Progenitor cell of endocrine pancreas (in vitro differentiated cells): ENCODE data around the gene TNNC1. TPM values are rescaled to one million over a fixed set of nuclear protein-coding genes. Genes with fewer than 3 reads are reported as not detected.

Experiments
- DNase-seq: peaks from one replicate; pipeline ENCODE4 v3.0.0; 2021; ENCODE audit warnings: low spot score; ENCODE audit not compliant: unreplicated experiment
- H3K27ac Mint-ChIP-seq: 2 replicates; pipeline ENCODE4 v1.8.0; 2021; ENCODE audit warnings: mild to moderate bottlenecking, moderate library complexity, mixed read lengths
- H3K27me3 Mint-ChIP-seq: 2 replicates; pipeline ENCODE4 v1.8.0; 2021; ENCODE audit warnings: mixed read lengths
- H3K36me3 Mint-ChIP-seq: 2 replicates; pipeline ENCODE4 v1.8.0; 2022; ENCODE audit warnings: mixed read lengths; ENCODE audit not compliant: insufficient read depth
- H3K4me1 Mint-ChIP-seq: 2 replicates; pipeline ENCODE4 v1.8.0; 2021; ENCODE audit warnings: low read depth, mixed read lengths
- H3K4me3 Mint-ChIP-seq: 2 replicates; pipeline ENCODE4 v1.8.0; 2021; ENCODE audit warnings: low read depth, mild to moderate bottlenecking, moderate library complexity, mixed read lengths
- H3K9me3 Mint-ChIP-seq: 2 replicates; pipeline ENCODE4 v1.8.0; 2021; ENCODE audit warnings: low read depth, mixed read lengths
- total RNA-seq: library from RNA; stranded (reverse); gene quantifications from 2 replicates; pipeline ENCODE4 v1.2.1, GENCODE V29; 2021
- TF ChIP-seq, protein P1 (sequence below): fragments of 200-600 bp; sonication (generic); IDR thresholded peaks from one replicate; pipeline ENCODE4 v1.5.0; 2021; ENCODE audit warnings: antibody characterized with exemption, mild to moderate bottlenecking; ENCODE audit not compliant: unreplicated experiment

TNNC1 gene
- total RNA-seq, 1 donor from 2014 or later = 3.3 TPM

DNA sequence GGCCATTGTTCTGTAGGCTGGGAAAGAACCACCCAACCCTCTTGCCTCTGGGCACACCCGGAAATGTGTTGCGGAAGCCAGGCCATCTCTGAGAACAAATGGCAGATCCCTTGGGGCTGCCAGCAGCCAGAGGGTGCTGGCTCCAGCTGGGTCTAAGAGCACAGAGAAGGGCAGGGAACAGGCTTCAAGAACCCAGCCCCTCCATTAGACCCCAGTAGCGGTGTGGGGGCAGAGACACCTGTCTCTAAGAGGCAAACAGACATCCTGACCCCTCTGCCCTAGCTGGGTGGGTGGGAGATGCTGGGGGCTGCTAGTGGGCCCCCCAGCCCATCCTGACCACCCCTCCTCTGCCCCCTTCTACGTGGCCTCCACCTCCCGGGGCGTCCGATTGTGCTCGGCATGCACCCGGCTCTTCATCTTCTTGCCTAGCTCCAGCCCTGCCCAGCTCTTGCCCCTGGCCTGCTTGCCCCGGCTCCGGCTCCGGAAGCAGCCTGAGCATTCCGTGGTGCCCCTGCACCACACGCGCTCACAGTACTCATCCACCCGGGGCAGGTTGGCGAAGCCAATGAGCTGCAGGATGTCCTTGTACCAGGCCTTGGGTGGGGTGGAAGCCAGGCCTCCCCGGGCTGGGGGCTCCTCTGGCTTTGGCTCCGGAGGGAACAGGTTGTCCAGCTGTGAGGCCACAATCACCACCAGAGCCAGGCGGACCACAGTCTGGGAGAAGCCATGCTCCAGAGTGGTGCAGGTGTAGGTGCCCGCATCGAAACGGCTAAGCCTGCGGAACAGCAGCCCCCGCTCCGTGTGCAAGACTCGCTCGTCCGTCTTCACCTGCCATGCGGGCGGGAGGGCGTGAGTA is 18.4 kb downstream of the TNNC1 start:
- H3K27me3 Mint-ChIP-seq = peaks cover 15% of the 10 kb centered on the region
- H3K27ac Mint-ChIP-seq = peak overlapping the region; percentile 29
- H3K36me3 Mint-ChIP-seq = no peaks in the 10 kb centered on the region
- H3K9me3 Mint-ChIP-seq = no peaks in the 10 kb centered on the region
- peaks cover 4% of the 10 kb centered on the region for H3K4me1 Mint-ChIP-seq
- DNase-seq = no peak
- H3K4me3 Mint-ChIP-seq = no peak overlapping the region
- TF ChIP-seq, protein P1, sequence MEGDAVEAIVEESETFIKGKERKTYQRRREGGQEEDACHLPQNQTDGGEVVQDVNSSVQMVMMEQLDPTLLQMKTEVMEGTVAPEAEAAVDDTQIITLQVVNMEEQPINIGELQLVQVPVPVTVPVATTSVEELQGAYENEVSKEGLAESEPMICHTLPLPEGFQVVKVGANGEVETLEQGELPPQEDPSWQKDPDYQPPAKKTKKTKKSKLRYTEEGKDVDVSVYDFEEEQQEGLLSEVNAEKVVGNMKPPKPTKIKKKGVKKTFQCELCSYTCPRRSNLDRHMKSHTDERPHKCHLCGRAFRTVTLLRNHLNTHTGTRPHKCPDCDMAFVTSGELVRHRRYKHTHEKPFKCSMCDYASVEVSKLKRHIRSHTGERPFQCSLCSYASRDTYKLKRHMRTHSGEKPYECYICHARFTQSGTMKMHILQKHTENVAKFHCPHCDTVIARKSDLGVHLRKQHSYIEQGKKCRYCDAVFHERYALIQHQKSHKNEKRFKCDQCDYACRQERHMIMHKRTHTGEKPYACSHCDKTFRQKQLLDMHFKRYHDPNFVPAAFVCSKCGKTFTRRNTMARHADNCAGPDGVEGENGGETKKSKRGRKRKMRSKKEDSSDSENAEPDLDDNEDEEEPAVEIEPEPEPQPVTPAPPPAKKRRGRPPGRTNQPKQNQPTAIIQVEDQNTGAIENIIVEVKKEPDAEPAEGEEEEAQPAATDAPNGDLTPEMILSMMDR = no peak

DNA sequence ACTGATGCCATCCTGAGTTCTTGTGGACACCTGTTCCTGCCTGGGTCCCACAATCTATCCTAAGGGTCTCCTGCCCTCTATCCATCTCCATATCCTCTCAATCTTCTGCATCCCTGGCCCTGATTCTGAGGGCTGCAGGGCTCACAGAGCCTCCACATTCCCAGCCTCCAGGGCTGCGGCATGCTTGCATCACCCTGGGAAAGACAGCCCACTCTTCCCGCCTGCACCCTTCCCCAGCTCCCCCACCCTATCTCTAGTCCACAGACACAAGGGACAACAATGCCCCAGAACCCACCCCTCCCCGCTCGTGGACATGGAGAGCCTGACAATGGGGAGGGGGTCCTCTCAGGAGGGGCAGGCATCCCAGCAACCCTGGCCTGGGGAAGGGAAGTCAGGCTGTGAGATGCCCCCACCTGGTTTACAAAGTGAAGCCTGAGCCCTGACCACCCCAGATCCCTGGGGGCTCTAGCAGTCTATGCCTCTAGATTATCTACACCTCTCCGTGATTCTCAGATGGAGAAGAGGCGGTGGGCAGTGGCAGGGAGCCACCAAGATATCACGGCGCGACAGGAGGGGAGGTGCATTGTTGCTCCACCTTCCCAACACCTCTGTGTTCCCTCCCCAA is 19.2 kb downstream of the TNNC1 start:
- peaks cover 15% of the 10 kb centered on the region for H3K27me3 Mint-ChIP-seq
- H3K4me3 Mint-ChIP-seq = no peak overlapping the region
- TF ChIP-seq, protein P1 = no peak
- peaks cover 4% of the 10 kb centered on the region for H3K4me1 Mint-ChIP-seq
- no peak overlapping the region for H3K27ac Mint-ChIP-seq
- H3K9me3 Mint-ChIP-seq = no peaks in the 10 kb centered on the region
- no peaks in the 10 kb centered on the region for H3K36me3 Mint-ChIP-seq
- no peak for DNase-seq

DNA sequence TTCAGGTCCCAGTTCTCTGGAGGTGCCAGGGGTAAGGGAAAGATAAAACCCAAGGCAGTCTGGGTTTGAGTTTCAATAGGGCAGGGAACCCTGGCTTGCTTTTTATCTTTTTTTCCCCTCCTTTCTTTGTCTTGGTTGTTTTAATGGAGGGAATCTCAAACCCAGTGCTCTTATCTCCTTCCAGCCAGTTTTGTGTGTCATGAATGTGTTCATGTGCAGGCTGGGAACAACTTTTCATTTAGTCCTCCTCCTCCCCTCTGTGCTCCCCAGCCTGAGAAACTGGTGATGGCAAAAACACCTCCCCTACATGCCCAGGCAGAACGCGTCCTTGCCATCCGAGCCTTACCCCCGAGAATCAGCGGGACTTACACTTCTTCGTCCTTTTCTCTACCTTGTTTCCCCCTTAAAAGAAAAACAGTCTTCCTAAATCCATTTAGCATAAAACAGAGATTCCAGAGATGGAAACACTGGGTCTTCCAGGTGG is 19.8 kb downstream of the TNNC1 start:
- peaks cover 4% of the 10 kb centered on the region for H3K4me1 Mint-ChIP-seq
- no peak for DNase-seq
- H3K36me3 Mint-ChIP-seq = no peaks in the 10 kb centered on the region
- H3K27me3 Mint-ChIP-seq = peaks cover 15% of the 10 kb centered on the region
- H3K4me3 Mint-ChIP-seq = no peak overlapping the region
- H3K27ac Mint-ChIP-seq = no peak overlapping the region
- H3K9me3 Mint-ChIP-seq = no peaks in the 10 kb centered on the region
- TF ChIP-seq, protein P1 = no peak

DNA sequence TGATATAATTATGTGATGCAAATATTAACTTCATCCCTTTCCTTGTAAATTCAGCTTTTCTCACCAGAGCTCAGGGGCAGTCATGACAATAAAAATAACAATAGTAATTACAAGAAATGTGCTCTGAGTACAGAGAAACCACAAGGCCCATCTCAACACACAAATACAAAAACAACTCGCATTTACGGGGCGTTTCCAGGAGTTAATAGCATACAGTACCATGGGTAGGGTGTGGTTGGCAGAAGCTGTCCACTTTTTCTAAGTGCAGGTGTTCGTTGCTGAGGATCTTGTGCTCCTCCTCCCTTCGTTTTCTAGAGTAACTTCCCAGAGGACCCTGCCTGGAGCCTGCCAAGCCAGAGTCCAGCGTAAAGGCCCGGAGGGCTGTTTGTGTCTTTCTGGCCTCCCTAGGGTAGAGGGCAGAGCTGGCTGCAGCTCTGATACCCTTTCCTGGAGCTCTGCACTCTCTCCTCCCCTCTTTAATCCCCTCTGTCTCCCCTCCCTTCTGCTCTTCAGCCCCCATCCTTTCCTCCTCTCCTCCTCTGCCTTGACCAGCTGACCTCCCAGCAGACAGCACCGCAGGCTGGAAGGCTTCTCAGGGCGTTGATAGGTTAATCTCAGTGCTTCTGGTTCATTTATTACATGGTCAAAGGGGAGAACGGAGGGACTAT is 20.4 kb downstream of the TNNC1 start:
- no peak for DNase-seq
- H3K27ac Mint-ChIP-seq = no peak overlapping the region
- H3K4me3 Mint-ChIP-seq = no peak overlapping the region

More for the DNA sequence above, 20.4 kb downstream of the TNNC1 start:
- no peaks in the 10 kb centered on the region for H3K9me3 Mint-ChIP-seq
- no peaks in the 10 kb centered on the region for H3K36me3 Mint-ChIP-seq
- H3K27me3 Mint-ChIP-seq = peaks cover 15% of the 10 kb centered on the region
- TF ChIP-seq, protein P1 = no peak
- H3K4me1 Mint-ChIP-seq = peaks cover 4% of the 10 kb centered on the region
